Thoracic aorta (tissue), 2 donors: Measurements from ENCODE around the gene UNC119B. TPM values are rescaled to one million over a fixed set of nuclear protein-coding genes. Genes with fewer than 3 reads are reported as not detected.
A peak's percentile ranks its signal among the peaks of the same experiment; 100 is the strongest.

Source experiments
- ATAC-seq: fragments of 150-250 bp; one replicate; pipeline ENCODE4 v1.8.0; 2017; ENCODE audit warnings: low read depth; ENCODE audit not compliant: insufficient number of reproducible peaks, low FRiP score
- DNase-seq: peaks from one replicate; pipeline ENCODE4 v3.0.0-alpha.2; 2020; ENCODE audit warnings: low spot score
- H3K27ac ChIP-seq, 2 donors: fragments of 200-600 bp; sonication (generic); 1 replicate in 1 of 2; 2 replicates in 1 of 2; pipeline ENCODE4 v1.5.1; 2016; ENCODE audit warnings: mild to moderate bottlenecking in 2 of 2, moderate library complexity in 2 of 2
- H3K27me3 ChIP-seq: fragments of 200-600 bp; sonication (generic); replicated peaks from 2 replicates; pipeline ENCODE4 v1.6.0; 2016; ENCODE audit warnings: mild to moderate bottlenecking; ENCODE audit not compliant: insufficient read depth
- H3K36me3 ChIP-seq: fragments of 200-600 bp; sonication (generic); one replicate; pipeline ENCODE4 v1.5.1; 2016
- H3K4me1 ChIP-seq, 2 donors: fragments of 200-600 bp; sonication (generic); 1 replicate in 1 of 2; 2 replicates in 1 of 2; pipeline versions ENCODE4 v1.5.1 to v1.6.0; 2016; ENCODE audit warnings: low read depth in 2 of 2, mild to moderate bottlenecking in 1 of 2; ENCODE audit not compliant: control insufficient read depth in 1 of 2
- H3K4me3 ChIP-seq: fragments of 200-600 bp; sonication (generic); 2 replicates; pipeline ENCODE4 v1.5.1; 2016; ENCODE audit warnings: mild to moderate bottlenecking
- H3K9me3 ChIP-seq: fragments of 200-600 bp; sonication (generic); 2 replicates; pipeline ENCODE4 v1.5.1; 2016
- CTCF ChIP-seq: fragments of 200-600 bp; sonication (generic); IDR thresholded peaks from one replicate; pipeline ENCODE4 v1.5.1; 2019; ENCODE audit warnings: antibody characterized with exemption
- total RNA-seq, 2 donors: library from RNA; depleted of rRNA; stranded (reverse); fragments of >200 nt; gene quantifications; one replicate each; pipeline versions ENCODE4 v1.1.0 to v1.2.3, GENCODE V29; 2016

Gene UNC119B
- total RNA-seq, result 10 to 100 TPM; 26.0 to 26.8 TPM

GRCh38 chr12:120710031-120710804 lies at the start of gene UNC119B:
UNC119B (plus strand) TSS chr12:120710458; CDS start chr12:120710475, 17 bp downstream.
- DNase-seq (no peak), ATAC-seq (peak; percentile 62)
- Histone ChIP-seq H3K27me3 (no peaks in the 10 kb centered on the region), H3K9me3 (no peaks in the 10 kb centered on the region), H3K4me1 (peaks cover 9 to 22% of the 10 kb centered on the region in 2 donors), H3K27ac (peak within 1 kb of the TSS; percentile 55 to 82), H3K36me3 (peaks cover 5% of the 10 kb centered on the region), H3K4me3 (peak within 1 kb of the TSS; percentile 96)
- no peak for TF ChIP-seq CTCF

- ATAC-seq (no peak), DNase-seq (no peak)
- H3K36me3 ChIP-seq, result no peaks in the 10 kb centered on the region
- no peak overlapping the region for H3K4me3 ChIP-seq
- H3K27ac ChIP-seq, result no peak overlapping the region
- TF ChIP-seq CTCF, result no peak
- H3K27me3 ChIP-seq, result no peaks in the 10 kb centered on the region
- H3K4me1 ChIP-seq, result no peaks in the 10 kb centered on the region
- no peaks in the 10 kb centered on the region for H3K9me3 ChIP-seq
These were observed 48.8 kb upstream of the UNC119B start for GRCh38 chr12:120661432-120661831.

GRCh38 chr12:120662879-120663278 lies 47.4 kb upstream of the UNC119B start:
- Histone ChIP-seq H3K9me3 (no peaks in the 10 kb centered on the region), H3K4me3 (no peak overlapping the region), H3K4me1 (no peaks in the 10 kb centered on the region), H3K27me3 (no peaks in the 10 kb centered on the region), H3K27ac (no peak overlapping the region), H3K36me3 (no peaks in the 10 kb centered on the region)
- DNase-seq (no peak), ATAC-seq (no peak)
- no peak for TF ChIP-seq CTCF

- no peak for TF ChIP-seq CTCF
- no peak overlapping the region for H3K27ac ChIP-seq
- no peak overlapping the region for H3K4me3 ChIP-seq
These were observed 46.5 kb upstream of the UNC119B start for GRCh38 chr12:120663741-120664140.

GRCh38 chr12:120666571-120667390 lies 43.5 kb upstream of the UNC119B start:
- Histone ChIP-seq H3K36me3 (no peaks in the 10 kb centered on the region), H3K4me3 (no peak overlapping the region), H3K9me3 (no peaks in the 10 kb centered on the region), H3K27me3 (no peaks in the 10 kb centered on the region), H3K27ac (no peak overlapping the region), H3K4me1 (peaks cover 3 to 10% of the 10 kb centered on the region in 2 donors)
- ATAC-seq, result no peak
- no peak for TF ChIP-seq CTCF
- no peak for DNase-seq

More at GRCh38 chr12:120663741-120664140, 46.5 kb upstream of the UNC119B start:
- ATAC-seq (no peak), DNase-seq (no peak)
- Histone ChIP-seq H3K36me3 (no peaks in the 10 kb centered on the region), H3K9me3 (no peaks in the 10 kb centered on the region), H3K4me1 (peaks cover 0 to under 1% of the 10 kb centered on the region in 2 donors), H3K27me3 (no peaks in the 10 kb centered on the region)
